Neural progenitor cell (in vitro differentiated cells): Measurements from ENCODE around the gene MTCL1.

Source experiments
- EZH2 ChIP-seq: fragments of 200-600 bp; sonication (generic); IDR thresholded peaks from 2 replicates; pipeline ENCODE4 v1.6.1; 2017; ENCODE audit warnings: antibody characterized with exemption, mild to moderate bottlenecking, moderate library complexity
- EZH2phosphoT487 ChIP-seq: fragments of 200-600 bp; sonication (generic); IDR thresholded peaks from 2 replicates; pipeline ENCODE4 v1.6.1; 2017; ENCODE audit warnings: antibody characterized with exemption
- TF ChIP-seq, protein P1 (sequence below): fragments of 200-600 bp; sonication (generic); IDR thresholded peaks from 2 replicates; pipeline ENCODE4 v1.5.1; 2017; ENCODE audit warnings: antibody characterized with exemption, mild to moderate bottlenecking

DNA sequence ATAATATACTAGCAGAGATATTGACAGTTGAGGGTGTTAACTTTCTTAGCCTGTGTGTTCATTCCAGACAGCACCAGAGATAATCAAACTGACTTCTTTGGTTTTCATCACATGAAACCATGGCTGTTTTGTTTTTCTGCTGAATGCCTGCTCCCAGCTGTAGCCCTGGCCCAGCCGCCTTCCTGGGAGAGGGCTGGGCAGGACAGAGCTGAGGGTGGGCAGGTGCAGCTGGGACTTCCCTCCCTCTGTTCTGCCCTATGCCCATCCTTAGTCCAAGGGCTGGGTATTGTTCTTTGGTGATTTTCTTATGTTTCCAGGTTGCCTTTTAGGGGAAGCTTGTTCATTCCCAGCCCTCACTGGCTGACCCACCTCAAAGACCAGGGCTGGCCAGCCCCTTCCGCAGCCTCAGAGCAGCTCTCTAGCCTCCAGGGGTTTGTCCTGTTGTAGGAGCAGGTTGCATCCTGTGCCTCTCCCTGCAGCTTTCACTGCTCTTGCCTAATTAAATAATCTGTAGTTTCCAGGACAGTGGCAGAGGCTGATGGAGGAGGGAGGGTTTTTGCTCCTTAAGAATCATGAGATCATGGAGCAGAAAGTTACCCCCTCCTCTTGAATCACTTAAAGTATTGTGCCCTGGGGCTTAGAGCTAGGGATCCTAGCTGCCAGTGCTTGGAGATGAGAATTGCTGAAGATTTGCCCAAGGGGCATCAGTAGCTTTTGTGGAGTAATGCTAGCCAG, 61.4 kb downstream of the MTCL1 start:
- TF ChIP-seq, protein P1, sequence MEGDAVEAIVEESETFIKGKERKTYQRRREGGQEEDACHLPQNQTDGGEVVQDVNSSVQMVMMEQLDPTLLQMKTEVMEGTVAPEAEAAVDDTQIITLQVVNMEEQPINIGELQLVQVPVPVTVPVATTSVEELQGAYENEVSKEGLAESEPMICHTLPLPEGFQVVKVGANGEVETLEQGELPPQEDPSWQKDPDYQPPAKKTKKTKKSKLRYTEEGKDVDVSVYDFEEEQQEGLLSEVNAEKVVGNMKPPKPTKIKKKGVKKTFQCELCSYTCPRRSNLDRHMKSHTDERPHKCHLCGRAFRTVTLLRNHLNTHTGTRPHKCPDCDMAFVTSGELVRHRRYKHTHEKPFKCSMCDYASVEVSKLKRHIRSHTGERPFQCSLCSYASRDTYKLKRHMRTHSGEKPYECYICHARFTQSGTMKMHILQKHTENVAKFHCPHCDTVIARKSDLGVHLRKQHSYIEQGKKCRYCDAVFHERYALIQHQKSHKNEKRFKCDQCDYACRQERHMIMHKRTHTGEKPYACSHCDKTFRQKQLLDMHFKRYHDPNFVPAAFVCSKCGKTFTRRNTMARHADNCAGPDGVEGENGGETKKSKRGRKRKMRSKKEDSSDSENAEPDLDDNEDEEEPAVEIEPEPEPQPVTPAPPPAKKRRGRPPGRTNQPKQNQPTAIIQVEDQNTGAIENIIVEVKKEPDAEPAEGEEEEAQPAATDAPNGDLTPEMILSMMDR, result no peak
- TF ChIP-seq EZH2phosphoT487, result no peak
- no peak for TF ChIP-seq EZH2
